Measurements from ENCODE around the gene NFIA. TPM values are rescaled to one million over a fixed set of nuclear protein-coding genes. Genes with fewer than 3 reads are reported as not detected.
"Not testable (repeated sequence)": the region's sequence is repeated elsewhere in the genome, so short reads cannot be mapped to it uniquely, and the experiment has no call there.

Gene NFIA
- total RNA-seq, 1 experiment from 2014 or later, result 65.4 TPM

DNA sequence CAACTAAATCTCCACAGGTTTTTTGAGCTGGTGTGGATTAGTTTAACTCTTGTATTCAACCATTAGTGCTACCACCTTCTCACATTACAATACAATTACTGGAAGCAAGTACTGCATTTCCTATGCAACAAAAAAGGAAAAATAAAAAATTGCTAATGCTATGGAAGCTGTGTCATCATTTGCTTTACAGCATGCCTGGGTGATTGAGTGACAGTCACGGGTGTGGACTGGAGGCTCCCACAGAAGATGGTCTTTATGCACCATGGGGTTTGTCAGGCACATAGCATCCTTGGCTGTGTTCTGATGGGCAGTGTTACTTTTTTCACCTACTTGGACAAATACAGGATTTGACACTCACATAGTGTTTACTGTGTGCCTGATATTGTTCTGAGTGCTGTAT lies 380.3 kb downstream of the NFIA start:
- CTCF ChIA-PET, result no interaction called here
- intact Hi-C loops (cut with micrococcal nuclease; ENCODE audit: unreplicated experiment), result no loop called here
- POLR2A ChIA-PET (ENCODE audit: low non-redundant PET), result no interaction called here
- Histone ChIP-seq H3K27me3 (replicated peaks; ENCODE audit: insufficient read depth, low read depth, low read length, poor library complexity) (no peaks in the 10 kb centered on the region), H3K9me3 (ENCODE audit: low read depth, low read length, poor library complexity, severe bottlenecking) (no peaks in the 10 kb centered on the region), H3K27ac (ENCODE audit: low read depth, low read length, poor library complexity, severe bottlenecking) (no peak overlapping the region), H3K36me3 (ENCODE audit: insufficient read depth, low read length, poor library complexity, severe bottlenecking) (no peaks in the 10 kb centered on the region), H3K4me3 (ENCODE audit: low read depth, low read length, poor library complexity, severe bottlenecking) (no peak overlapping the region), H3K4me1 (ENCODE audit: insufficient read depth, low read length, poor library complexity, severe bottlenecking) (no peaks in the 10 kb centered on the region)
- no peak for TF ChIP-seq CTCF (conservative IDR thresholded peaks at IDR 0.05; ENCODE audit: low read depth, low read length)
- TF ChIP-seq EZH2 (IDR thresholded peaks at IDR 0.05; ENCODE audit: borderline replicate concordance, low read depth, low read length, poor library complexity, severe bottlenecking), result no peak
- peak; percentile 26 for DNase-seq (ENCODE audit: low spot score)
- BruUV-seq (replicated peaks), result no TSS peak

DNA sequence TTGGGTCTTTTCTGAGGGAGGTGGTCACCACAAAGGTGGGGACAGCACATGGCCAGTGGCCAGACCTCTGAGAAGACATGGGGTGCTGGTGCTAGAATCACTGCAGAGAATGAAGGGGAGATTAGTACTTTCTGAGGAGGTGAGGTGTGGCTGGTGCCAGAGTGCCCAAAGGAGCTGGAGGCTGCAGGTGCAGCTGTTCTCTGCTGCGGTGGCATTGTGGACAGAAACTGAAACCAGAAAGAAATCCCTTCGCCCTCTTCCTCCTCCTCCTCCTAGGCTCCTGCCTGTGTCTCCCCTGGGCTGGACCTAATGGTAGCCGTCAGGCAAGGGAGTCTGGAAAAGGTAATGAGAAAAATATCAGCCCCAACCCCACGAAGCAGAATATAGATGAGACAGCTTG lies 380.9 kb downstream of the NFIA start:
- POLR2A ChIA-PET (ENCODE audit: low non-redundant PET), result no interaction called here
- DNase-seq (ENCODE audit: low spot score), result no peak
- CTCF ChIA-PET, result no interaction called here
- no peaks in the 10 kb centered on the region for H3K4me1 ChIP-seq (ENCODE audit: insufficient read depth, low read length, poor library complexity, severe bottlenecking)
- no peaks in the 10 kb centered on the region for H3K9me3 ChIP-seq (ENCODE audit: low read depth, low read length, poor library complexity, severe bottlenecking)
- no peaks in the 10 kb centered on the region for H3K36me3 ChIP-seq (ENCODE audit: insufficient read depth, low read length, poor library complexity, severe bottlenecking)
- no peak overlapping the region for H3K4me3 ChIP-seq (ENCODE audit: low read depth, low read length, poor library complexity, severe bottlenecking)
- intact Hi-C loops (cut with micrococcal nuclease; ENCODE audit: unreplicated experiment), result no loop called here
- TF ChIP-seq EZH2 (IDR thresholded peaks at IDR 0.05; ENCODE audit: borderline replicate concordance, low read depth, low read length, poor library complexity, severe bottlenecking) (no peak), CTCF (conservative IDR thresholded peaks at IDR 0.05; ENCODE audit: low read depth, low read length) (no peak)
- no TSS peak for BruUV-seq (replicated peaks)
- no peak overlapping the region for H3K27ac ChIP-seq (ENCODE audit: low read depth, low read length, poor library complexity, severe bottlenecking)
- H3K27me3 ChIP-seq (replicated peaks; ENCODE audit: insufficient read depth, low read depth, low read length, poor library complexity), result no peaks in the 10 kb centered on the region

- H3K4me1 ChIP-seq (ENCODE audit: insufficient read depth, low read length, poor library complexity, severe bottlenecking); H3K27me3 ChIP-seq (replicated peaks; ENCODE audit: insufficient read depth, low read depth, low read length, poor library complexity); H3K36me3 ChIP-seq (ENCODE audit: insufficient read depth, low read length, poor library complexity, severe bottlenecking); DNase-seq (ENCODE audit: low spot score); CTCF ChIA-PET; H3K27ac ChIP-seq (ENCODE audit: low read depth, low read length, poor library complexity, severe bottlenecking); POLR2A ChIA-PET (ENCODE audit: low non-redundant PET); BruUV-seq (replicated peaks); intact Hi-C loops (cut with micrococcal nuclease; ENCODE audit: unreplicated experiment); H3K4me3 ChIP-seq (ENCODE audit: low read depth, low read length, poor library complexity, severe bottlenecking); H3K9me3 ChIP-seq (ENCODE audit: low read depth, low read length, poor library complexity, severe bottlenecking): not testable (repeated sequence)
These were observed 385.5 kb downstream of the NFIA start for GRCh38 chr1:61467836-61468235.

DNA sequence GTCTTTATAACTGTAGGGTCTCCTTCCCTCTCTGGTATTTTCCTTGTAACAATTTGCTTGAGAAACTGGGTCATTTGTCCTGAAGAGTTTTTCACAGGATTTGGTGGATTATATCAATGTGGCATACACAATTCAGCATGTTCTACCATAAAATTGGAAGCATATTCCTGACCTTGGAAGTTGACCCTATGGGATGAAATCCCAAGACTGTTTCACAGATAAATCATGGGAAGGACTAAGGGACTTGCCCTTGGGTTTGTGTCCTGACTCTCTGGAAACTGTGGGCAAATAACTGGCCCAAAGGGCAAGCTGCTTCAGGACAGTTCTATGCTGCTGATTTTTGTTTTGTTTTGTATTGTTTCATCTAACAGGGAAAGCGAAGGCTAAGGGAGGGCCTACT lies 387.0 kb downstream of the NFIA start:
- Histone ChIP-seq H3K4me3 (ENCODE audit: low read depth, low read length, poor library complexity, severe bottlenecking) (no peak overlapping the region), H3K36me3 (ENCODE audit: insufficient read depth, low read length, poor library complexity, severe bottlenecking) (no peaks in the 10 kb centered on the region), H3K9me3 (ENCODE audit: low read depth, low read length, poor library complexity, severe bottlenecking) (no peaks in the 10 kb centered on the region), H3K27me3 (replicated peaks; ENCODE audit: insufficient read depth, low read depth, low read length, poor library complexity) (no peaks in the 10 kb centered on the region), H3K27ac (ENCODE audit: low read depth, low read length, poor library complexity, severe bottlenecking) (no peak overlapping the region), H3K4me1 (ENCODE audit: insufficient read depth, low read length, poor library complexity, severe bottlenecking) (no peaks in the 10 kb centered on the region)
- CTCF ChIA-PET, result no interaction called here
- BruUV-seq (replicated peaks), result no TSS peak
- POLR2A ChIA-PET (ENCODE audit: low non-redundant PET), result no interaction called here
- no peak for TF ChIP-seq CTCF (conservative IDR thresholded peaks at IDR 0.05; ENCODE audit: low read depth, low read length)
- no peak for TF ChIP-seq EZH2 (IDR thresholded peaks at IDR 0.05; ENCODE audit: borderline replicate concordance, low read depth, low read length, poor library complexity, severe bottlenecking)
- intact Hi-C loops (cut with micrococcal nuclease; ENCODE audit: unreplicated experiment), result no loop called here
- no peak for DNase-seq (ENCODE audit: low spot score)
